Cardiac muscle cell (in vitro differentiated cells and primary cell): ENCODE measurements around the gene SFI1. TPM values are rescaled to one million over a fixed set of nuclear protein-coding genes. Genes with fewer than 3 reads are reported as not detected.
A peak's percentile ranks its signal among the peaks of the same experiment; 100 is the strongest.
"Not testable (repeated sequence)": the region's sequence is repeated elsewhere in the genome, so short reads cannot be mapped to it uniquely, and the experiment has no call there.

Source experiments
- DNase-seq, 2 donors: peaks; one replicate each; pipeline versions ENCODE4 v3.0.0 to v3.0.0-alpha.2; 2010 to 2017; ENCODE audit warnings: low read depth in 1 of 2, low spot score in 1 of 2
- H3K27ac ChIP-seq: fragments of 200-600 bp; sonication (generic); 2 replicates; pipeline ENCODE4 v1.5.1; 2016
- H3K27me3 ChIP-seq: fragments of 200-600 bp; sonication (generic); 2 replicates; pipeline ENCODE4 v1.6.0; 2016; ENCODE audit warnings: control low read depth
- H3K36me3 ChIP-seq: fragments of 200-600 bp; sonication (generic); 2 replicates; pipeline ENCODE4 v1.5.1; 2016; ENCODE audit warnings: control low read depth
- H3K4me1 ChIP-seq: fragments of 200-600 bp; sonication (generic); 2 replicates; pipeline ENCODE4 v1.8.1; 2017; ENCODE audit warnings: low read depth, mild to moderate bottlenecking, mixed run types
- H3K4me3 ChIP-seq: fragments of 200-600 bp; sonication (generic); 2 replicates; pipeline ENCODE4 v1.5.1; 2016; ENCODE audit warnings: mild to moderate bottlenecking
- H3K9me3 ChIP-seq: fragments of 200-600 bp; sonication (generic); 2 replicates; pipeline ENCODE4 v1.5.1; 2017; ENCODE audit warnings: low read depth, mild to moderate bottlenecking, control low read depth
- CTCF ChIP-seq: IDR thresholded peaks from 2 replicates; pipeline ENCODE4 v1.5.1; 2012; ENCODE audit warnings: low read depth, mild to moderate bottlenecking, low read length
- polyA plus RNA-seq: library from polyadenylated mRNA; unstranded; fragments of >200 nt; fragmentation: Nextera tagmentation; extraction: Ambion mirVana; gene quantifications from 2 replicates; pipeline ENCODE4 v1.2.1, GENCODE V29; 2016
- total RNA-seq: library from RNA; depleted of rRNA; stranded (reverse); fragments of >200 nt; gene quantifications from 2 replicates; pipeline ENCODE4 v1.2.3, GENCODE V29; 2016

Gene SFI1
- total and polyA plus RNA-seq, 2 experiments from 2014 or later: 13.6 to 23.8 TPM

- DNase-seq: no peak
- TF ChIP-seq CTCF: no peak
- H3K4me1 ChIP-seq: no peaks in the 10 kb centered on the region
- H3K9me3 ChIP-seq: no peaks in the 10 kb centered on the region
- no peak overlapping the region for H3K4me3 ChIP-seq
- no peak overlapping the region for H3K27ac ChIP-seq
- no peaks in the 10 kb centered on the region for H3K27me3 ChIP-seq
- H3K36me3 ChIP-seq: no peaks in the 10 kb centered on the region
Observed at GRCh38 chr22:31654408-31654807, 158.1 kb downstream of the SFI1 start.

- Histone ChIP-seq H3K9me3 (no peaks in the 10 kb centered on the region), H3K4me1 (no peaks in the 10 kb centered on the region), H3K27ac (no peak overlapping the region), H3K36me3 (no peaks in the 10 kb centered on the region), H3K27me3 (no peaks in the 10 kb centered on the region), H3K4me3 (no peak overlapping the region)
- no peak for TF ChIP-seq CTCF
- DNase-seq: no peak
Observed at GRCh38 chr22:31659246-31659645, 162.9 kb downstream of the SFI1 start.

- H3K4me3 ChIP-seq: peak overlapping the region; percentile 77
- not testable (repeated sequence) for H3K27ac ChIP-seq, H3K4me1 ChIP-seq, H3K9me3 ChIP-seq, H3K36me3 ChIP-seq, H3K27me3 ChIP-seq
- DNase-seq: peak in 1 of 2 donors; percentile 56
Observed at GRCh38 chr22:31660860-31661341, 164.6 kb downstream of the SFI1 start.

GRCh38 chr22:31661851-31662667, 165.7 kb downstream of the SFI1 start, which contains the start of gene PISD:
Gene PISD, minus strand, starts transcription at chr22:31662215. Its CDS starts 7 bp downstream, at chr22:31662208.
- Histone ChIP-seq H3K36me3 (no peaks in the 10 kb centered on the region), H3K27me3 (no peaks in the 10 kb centered on the region), H3K4me3 (peak within 1 kb of the TSS; percentile 77), H3K4me1 (no peaks in the 10 kb centered on the region), H3K9me3 (no peaks in the 10 kb centered on the region), H3K27ac (peak within 1 kb of the TSS; percentile 36)
- peak; percentile 96 to 97 for DNase-seq
- TF ChIP-seq CTCF: no peak

GRCh38 chr22:31662668-31663037, 166.3 kb downstream of the SFI1 start:
- no peak overlapping the region for H3K27ac ChIP-seq
- peak overlapping the region; percentile 77 for H3K4me3 ChIP-seq
- no peaks in the 10 kb centered on the region for H3K36me3 ChIP-seq
- no peaks in the 10 kb centered on the region for H3K27me3 ChIP-seq
- no peak for DNase-seq
- H3K9me3 ChIP-seq: no peaks in the 10 kb centered on the region
- H3K4me1 ChIP-seq: no peaks in the 10 kb centered on the region
- TF ChIP-seq CTCF: no peak

Other genes starting within 250 kb of the SFI1 start
- gene PIK3IP1, start 204.0 kb upstream of the SFI1 start, total RNA-seq: 7.2 and 9.8 TPM in 2 replicates
- 6.5 and 12.0 TPM in 2 replicates for gene PIK3IP1, start 204.0 kb upstream of the SFI1 start, polyA plus RNA-seq
- 29.6 and 46.4 TPM in 2 replicates for gene PATZ1, start 150.2 kb upstream of the SFI1 start, total RNA-seq
- gene PATZ1, start 150.2 kb upstream of the SFI1 start, polyA plus RNA-seq: 24.8 and 35.5 TPM in 2 replicates
- 55.0 and 70.6 TPM in 2 replicates for gene DRG1, start 96.9 kb upstream of the SFI1 start, total RNA-seq
- gene DRG1, start 96.9 kb upstream of the SFI1 start, polyA plus RNA-seq: 94.1 and 100 TPM in 2 replicates
- 15.8 and 18.0 TPM in 2 replicates for gene EIF4ENIF1, start 6.7 kb upstream of the SFI1 start, total RNA-seq
- gene EIF4ENIF1, start 6.7 kb upstream of the SFI1 start, polyA plus RNA-seq: 26.5 and 38.7 TPM in 2 replicates
- gene PISD, start 165.7 kb downstream of the SFI1 start, total RNA-seq: 30.8 and 39.6 TPM in 2 replicates
- gene PISD, start 165.7 kb downstream of the SFI1 start, polyA plus RNA-seq: 30.4 and 31.2 TPM in 2 replicates